GM18526 (cell line): Measurements from ENCODE around the gene ERG.

ENCODE experiments used
- POLR2A ChIP-seq: IDR thresholded peaks from 3 replicates; pipeline ENCODE4 v1.6.1; 2011; ENCODE audit not compliant: insufficient read length; ENCODE audit errors: extremely low read depth

ERG gene

GRCh38 chr21:38354231-38354630, 144.0 kb downstream of the ERG start:
- TF ChIP-seq POLR2A: no peak

GRCh38 chr21:38352536-38353219, 145.6 kb downstream of the ERG start:
- no peak for TF ChIP-seq POLR2A

- no peak for TF ChIP-seq POLR2A
These were observed 146.2 kb downstream of the ERG start for GRCh38 chr21:38351961-38352521.

- no peak for TF ChIP-seq POLR2A
These were observed 146.9 kb downstream of the ERG start for GRCh38 chr21:38351176-38351959.

GRCh38 chr21:38350684-38351083, 147.6 kb downstream of the ERG start:
- no peak for TF ChIP-seq POLR2A

GRCh38 chr21:38349977-38350376, 148.3 kb downstream of the ERG start:
- TF ChIP-seq POLR2A: no peak

- no peak for TF ChIP-seq POLR2A
These were observed 149.0 kb downstream of the ERG start for GRCh38 chr21:38349111-38349746.

GRCh38 chr21:38346286-38346685, 152.0 kb downstream of the ERG start:
- no peak for TF ChIP-seq POLR2A

- no peak for TF ChIP-seq POLR2A
These were observed 154.6 kb downstream of the ERG start for GRCh38 chr21:38343691-38344090.

- no peak for TF ChIP-seq POLR2A
These were observed 155.5 kb downstream of the ERG start for GRCh38 chr21:38342739-38343138.

- no peak for TF ChIP-seq POLR2A
These were observed 156.7 kb downstream of the ERG start for GRCh38 chr21:38341546-38342012.

- no peak for TF ChIP-seq POLR2A
These were observed 158.1 kb downstream of the ERG start for GRCh38 chr21:38340131-38340530.

GRCh38 chr21:38337793-38338192, 160.5 kb downstream of the ERG start:
- TF ChIP-seq POLR2A: no peak

GRCh38 chr21:38334866-38335265, 163.4 kb downstream of the ERG start:
- TF ChIP-seq POLR2A: no peak

- no peak for TF ChIP-seq POLR2A
These were observed 164.7 kb downstream of the ERG start for GRCh38 chr21:38333301-38334272.

GRCh38 chr21:38330666-38331065, 167.6 kb downstream of the ERG start:
- TF ChIP-seq POLR2A: no peak
